ENCODE data around the gene APPBP2.

- TF ChIP-seq SIN3A (IDR thresholded peaks at IDR 0.05; ENCODE audit: borderline replicate concordance, low read depth, low read length) (no peak), TAF1 (IDR thresholded peaks at IDR 0.05; ENCODE audit: borderline replicate concordance, low read depth, low read length) (no peak), ZBTB33 (IDR thresholded peaks at IDR 0.05; ENCODE audit: borderline replicate concordance, low read depth) (no peak), POLR2AphosphoS5 (IDR thresholded peaks at IDR 0.05; ENCODE audit: low read depth, low read length) (no peak), RCOR1 (IDR thresholded peaks at IDR 0.05; ENCODE audit: low read length) (no peak), EP300 (IDR thresholded peaks at IDR 0.05; ENCODE audit: borderline replicate concordance in 1 of 2, low read depth in 1 of 2, low read length in 1 of 2) (no peak)
- TF ChIP-seq, protein P1, sequence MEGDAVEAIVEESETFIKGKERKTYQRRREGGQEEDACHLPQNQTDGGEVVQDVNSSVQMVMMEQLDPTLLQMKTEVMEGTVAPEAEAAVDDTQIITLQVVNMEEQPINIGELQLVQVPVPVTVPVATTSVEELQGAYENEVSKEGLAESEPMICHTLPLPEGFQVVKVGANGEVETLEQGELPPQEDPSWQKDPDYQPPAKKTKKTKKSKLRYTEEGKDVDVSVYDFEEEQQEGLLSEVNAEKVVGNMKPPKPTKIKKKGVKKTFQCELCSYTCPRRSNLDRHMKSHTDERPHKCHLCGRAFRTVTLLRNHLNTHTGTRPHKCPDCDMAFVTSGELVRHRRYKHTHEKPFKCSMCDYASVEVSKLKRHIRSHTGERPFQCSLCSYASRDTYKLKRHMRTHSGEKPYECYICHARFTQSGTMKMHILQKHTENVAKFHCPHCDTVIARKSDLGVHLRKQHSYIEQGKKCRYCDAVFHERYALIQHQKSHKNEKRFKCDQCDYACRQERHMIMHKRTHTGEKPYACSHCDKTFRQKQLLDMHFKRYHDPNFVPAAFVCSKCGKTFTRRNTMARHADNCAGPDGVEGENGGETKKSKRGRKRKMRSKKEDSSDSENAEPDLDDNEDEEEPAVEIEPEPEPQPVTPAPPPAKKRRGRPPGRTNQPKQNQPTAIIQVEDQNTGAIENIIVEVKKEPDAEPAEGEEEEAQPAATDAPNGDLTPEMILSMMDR (IDR thresholded peaks at IDR 0.05), result no peak
- TF ChIP-seq, protein P2, sequence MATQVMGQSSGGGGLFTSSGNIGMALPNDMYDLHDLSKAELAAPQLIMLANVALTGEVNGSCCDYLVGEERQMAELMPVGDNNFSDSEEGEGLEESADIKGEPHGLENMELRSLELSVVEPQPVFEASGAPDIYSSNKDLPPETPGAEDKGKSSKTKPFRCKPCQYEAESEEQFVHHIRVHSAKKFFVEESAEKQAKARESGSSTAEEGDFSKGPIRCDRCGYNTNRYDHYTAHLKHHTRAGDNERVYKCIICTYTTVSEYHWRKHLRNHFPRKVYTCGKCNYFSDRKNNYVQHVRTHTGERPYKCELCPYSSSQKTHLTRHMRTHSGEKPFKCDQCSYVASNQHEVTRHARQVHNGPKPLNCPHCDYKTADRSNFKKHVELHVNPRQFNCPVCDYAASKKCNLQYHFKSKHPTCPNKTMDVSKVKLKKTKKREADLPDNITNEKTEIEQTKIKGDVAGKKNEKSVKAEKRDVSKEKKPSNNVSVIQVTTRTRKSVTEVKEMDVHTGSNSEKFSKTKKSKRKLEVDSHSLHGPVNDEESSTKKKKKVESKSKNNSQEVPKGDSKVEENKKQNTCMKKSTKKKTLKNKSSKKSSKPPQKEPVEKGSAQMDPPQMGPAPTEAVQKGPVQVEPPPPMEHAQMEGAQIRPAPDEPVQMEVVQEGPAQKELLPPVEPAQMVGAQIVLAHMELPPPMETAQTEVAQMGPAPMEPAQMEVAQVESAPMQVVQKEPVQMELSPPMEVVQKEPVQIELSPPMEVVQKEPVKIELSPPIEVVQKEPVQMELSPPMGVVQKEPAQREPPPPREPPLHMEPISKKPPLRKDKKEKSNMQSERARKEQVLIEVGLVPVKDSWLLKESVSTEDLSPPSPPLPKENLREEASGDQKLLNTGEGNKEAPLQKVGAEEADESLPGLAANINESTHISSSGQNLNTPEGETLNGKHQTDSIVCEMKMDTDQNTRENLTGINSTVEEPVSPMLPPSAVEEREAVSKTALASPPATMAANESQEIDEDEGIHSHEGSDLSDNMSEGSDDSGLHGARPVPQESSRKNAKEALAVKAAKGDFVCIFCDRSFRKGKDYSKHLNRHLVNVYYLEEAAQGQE (IDR thresholded peaks at IDR 0.05; ENCODE audit: low read depth, low read length), result no peak
Measured at GRCh38 chr17:60526726-60527125, 684 bp upstream of the APPBP2 start.
